NCI-H146 treated with DMSO at 0.1 percent for 48 hours (cell line): ENCODE results near the gene OMP.

Source experiments
- DNase-seq: peaks from one replicate; lab custom pipeline; 2025; ENCODE audit not compliant: unreplicated experiment; lab: John Stamatoyannopoulos, UW

Gene OMP

DNA sequence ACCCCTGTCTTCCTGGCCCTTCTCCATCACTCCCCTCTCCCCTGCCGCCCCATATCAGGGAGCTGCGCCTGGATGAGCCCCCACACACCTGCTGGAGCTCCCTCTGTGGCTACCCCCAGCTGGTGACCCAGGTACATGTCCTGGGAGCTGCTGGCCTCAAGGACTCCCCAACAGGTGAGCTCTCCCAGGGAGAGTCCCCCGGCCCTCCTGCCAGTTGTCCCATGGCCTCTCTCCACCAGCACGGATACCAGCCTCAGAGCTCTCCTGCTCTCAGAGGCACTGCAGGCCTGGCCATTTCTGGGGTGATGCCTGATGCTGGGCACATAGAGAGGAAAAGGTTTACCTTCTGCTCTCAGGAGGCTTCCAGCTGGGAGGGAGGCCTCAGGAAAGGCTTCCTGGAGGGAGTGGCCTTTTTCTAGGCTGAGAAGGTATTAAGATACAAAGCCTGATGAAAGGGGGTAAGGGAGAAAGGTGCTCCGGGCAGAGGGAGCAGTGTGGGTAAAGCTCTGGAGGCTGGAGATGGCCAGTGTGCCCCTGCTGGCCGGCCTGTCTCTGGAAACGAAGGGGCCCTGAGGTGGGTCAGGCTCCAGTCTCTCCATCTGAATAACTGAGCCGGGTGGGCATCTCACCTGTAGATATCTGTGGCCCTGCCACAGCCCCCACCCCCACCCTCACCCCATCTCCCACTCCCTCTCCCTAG, 19.4 kb downstream of the OMP start:
- no peak for DNase-seq

GRCh38 chr11:77122576-77123212, 20.1 kb downstream of the OMP start:
- DNase-seq, result no peak

GRCh38 chr11:77123591-77123990, 21.0 kb downstream of the OMP start:
- DNase-seq, result no peak

GRCh38 chr11:77124041-77124440, 21.4 kb downstream of the OMP start:
- no peak for DNase-seq

- DNase-seq, result no peak
These were observed 21.8 kb downstream of the OMP start for GRCh38 chr11:77124488-77124887.

- DNase-seq, result no peak
These were observed 22.6 kb downstream of the OMP start for GRCh38 chr11:77125191-77125590.

DNA sequence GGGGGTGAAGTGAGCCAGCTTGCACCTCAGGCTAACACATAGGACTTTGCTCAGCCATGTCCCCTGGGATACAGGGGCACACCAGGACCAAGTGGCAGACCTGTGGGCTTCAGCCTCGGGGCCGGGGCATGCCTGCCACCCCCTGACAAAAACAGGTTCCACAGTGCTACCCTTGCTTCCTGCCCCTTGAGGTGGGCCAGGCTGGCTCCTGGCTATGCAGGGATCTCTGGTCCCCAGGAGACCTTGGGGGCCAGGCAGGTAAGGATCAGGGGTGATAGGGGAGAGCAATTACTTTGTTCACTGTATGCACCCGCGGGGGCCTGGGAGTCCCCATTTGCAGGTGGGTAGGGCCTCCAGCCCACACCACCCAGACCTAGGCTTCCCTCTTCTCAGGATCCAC, 23.1 kb downstream of the OMP start:
- no peak for DNase-seq

DNA sequence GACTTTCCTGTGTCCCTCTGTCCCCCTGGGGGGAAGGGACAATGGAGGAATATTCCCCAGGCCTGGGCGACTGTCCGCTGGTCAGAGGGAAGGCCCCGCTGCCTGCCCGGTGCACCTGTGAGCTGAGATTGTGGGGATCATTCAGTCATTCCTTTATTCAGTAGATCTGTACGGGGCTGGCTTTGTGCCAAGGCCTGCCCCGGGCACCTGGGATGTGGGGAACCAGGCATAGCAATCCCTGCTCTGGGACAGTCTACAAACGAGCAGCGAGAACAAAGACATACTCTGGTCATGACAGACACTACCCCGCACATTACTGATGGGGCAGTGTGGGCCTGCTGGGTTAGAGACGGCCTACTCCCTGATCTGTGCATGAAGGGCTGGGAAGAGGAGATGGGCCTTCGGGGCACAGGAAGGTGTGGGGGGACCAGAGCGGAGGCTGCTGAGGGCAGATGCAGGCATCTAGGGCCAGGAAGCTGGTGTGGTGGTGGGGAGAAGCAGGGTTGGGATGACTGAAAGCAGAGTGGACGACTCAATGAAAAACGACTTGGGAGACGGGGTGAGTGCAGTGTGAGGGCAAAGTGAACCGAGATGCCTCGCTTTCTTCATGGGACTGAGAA, 23.6 kb downstream of the OMP start:
- DNase-seq, result no peak

- DNase-seq, result peak; percentile 53
These were observed 24.2 kb downstream of the OMP start for GRCh38 chr11:77126861-77127234.

GRCh38 chr11:77127235-77127911, 24.7 kb downstream of the OMP start:
- peak; percentile 53 for DNase-seq

- DNase-seq, result peak; percentile 86
These were observed 25.5 kb downstream of the OMP start, which contains the start of gene MYO7A for GRCh38 chr11:77127920-77128691. MYO7A (plus strand) TSS chr11:77128246; CDS start chr11:77130635, 2,389 bp downstream.

DNA sequence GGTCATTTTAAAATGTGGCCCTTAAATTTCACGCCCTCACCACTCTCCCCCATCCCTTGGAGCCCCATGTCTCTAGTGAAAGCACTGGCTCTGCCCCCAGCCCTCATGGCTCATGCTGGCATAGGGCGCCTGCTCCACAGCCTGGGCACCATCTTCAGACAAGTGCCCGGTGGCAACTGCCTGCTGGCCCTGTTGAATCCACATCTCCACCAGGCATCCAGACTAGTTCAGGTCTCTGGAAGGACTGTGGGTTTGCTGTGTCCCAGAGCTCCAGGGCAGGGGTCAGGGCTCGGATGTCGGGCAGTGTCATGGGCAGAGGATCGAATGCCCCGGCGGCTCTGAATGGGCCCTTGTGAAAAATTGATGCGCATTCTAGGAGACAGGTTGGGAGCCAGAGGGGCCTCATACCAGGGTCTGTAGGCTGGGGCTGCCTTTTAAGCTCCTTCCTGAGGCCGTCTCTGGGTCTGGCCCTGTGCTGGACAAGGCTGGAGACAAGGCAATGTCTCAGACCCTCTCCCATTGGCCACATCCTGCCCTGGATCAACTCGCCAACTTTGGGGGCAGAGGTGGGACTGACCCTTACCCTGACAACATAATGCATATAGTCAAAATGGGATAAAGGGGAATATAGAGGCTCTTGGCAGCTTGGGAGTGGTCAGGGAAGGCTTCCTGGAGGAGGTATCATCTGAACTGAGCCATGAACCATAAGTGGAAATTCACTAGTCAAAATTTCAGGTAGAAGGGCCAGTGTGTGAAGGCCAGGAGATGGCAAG, 26.6 kb downstream of the OMP start:
- no peak for DNase-seq

DNA sequence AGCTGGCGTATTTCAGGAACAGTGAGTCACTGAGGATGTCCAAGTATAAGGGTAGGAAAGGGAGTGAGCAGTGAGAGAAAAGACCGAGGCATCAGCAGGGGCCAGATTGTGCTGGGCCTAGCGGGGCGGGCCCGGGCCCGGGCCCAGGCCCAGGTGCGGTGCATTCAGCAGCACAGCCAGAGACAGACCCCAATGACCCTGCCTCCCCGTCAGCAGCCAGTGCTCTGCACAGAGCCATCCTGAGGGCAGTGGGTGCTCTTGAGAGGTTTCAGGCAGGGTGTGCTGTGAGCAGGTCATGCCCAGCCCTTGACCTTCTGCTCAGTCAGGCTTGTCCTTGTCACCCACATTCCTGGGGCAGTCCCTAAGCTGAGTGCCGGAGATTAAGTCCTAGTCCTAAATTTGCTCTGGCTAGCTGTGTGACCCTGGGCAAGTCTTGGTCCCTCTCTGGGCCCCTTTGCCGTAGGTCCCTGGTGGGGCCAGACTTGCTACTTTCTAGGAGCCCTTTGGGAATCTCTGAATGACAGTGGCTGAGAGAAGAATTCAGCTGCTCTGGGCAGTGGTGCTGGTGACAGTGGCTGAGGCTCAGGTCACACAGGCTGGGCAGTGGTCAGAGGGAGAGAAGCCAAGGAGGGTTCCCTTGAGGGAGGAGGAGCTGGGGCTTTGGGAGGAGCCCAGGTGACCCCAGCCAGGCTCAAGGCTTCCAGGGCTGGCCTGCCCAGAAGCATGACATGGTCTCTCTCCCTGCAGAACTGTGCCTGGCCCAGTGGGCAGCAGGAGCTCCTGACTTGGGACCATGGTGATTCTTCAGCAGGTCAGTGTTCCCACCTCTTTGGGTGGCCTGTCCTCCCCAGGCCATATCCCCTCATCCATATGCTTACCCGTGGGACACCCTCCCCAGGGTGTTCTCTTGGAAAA, 27.5 kb downstream of the OMP start:
- DNase-seq, result no peak

DNA sequence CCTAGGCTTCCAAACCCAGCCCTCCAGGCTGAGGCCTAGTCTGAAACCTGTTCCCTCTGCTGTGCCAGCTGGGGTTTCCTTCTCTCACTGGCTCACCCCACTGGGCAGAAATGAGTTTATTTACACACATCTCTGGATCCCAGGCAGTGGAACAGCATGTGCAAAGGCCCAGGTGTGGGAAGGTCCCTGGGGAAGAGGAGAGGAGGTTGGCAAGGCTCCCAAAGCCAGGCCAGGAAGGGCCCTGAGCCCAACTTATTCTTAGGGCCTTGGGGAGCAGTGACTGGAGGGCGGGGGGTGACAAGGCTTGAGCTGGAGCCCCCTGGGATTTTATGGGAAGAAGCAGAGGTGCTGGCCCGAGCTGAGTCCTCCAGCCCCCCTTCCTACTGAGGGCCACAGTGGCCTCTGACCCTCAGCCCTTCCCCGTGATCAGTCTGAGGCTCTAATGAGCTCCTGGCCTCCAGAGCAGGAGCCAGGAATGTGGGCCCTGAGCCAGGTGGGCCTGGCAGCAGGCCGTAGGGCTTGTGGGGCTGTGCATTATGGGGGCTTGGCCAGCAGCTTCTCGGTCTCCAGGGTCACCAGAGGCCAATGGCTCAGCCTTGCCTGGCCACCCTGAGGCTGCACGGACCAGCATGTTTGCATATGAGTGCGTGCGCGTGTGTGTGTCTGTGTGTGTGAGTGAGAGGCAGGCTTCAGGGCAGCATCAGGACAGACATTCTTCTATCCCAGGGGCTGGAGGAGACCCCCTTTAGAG, 28.3 kb downstream of the OMP start:
- DNase-seq, result no peak

- no peak for DNase-seq
These were observed 28.9 kb downstream of the OMP start for GRCh38 chr11:77131560-77131959.

- DNase-seq, result no peak
These were observed 32.4 kb downstream of the OMP start for GRCh38 chr11:77135069-77135468.

- DNase-seq, result no peak
These were observed 33.4 kb downstream of the OMP start for GRCh38 chr11:77136074-77136473.

DNA sequence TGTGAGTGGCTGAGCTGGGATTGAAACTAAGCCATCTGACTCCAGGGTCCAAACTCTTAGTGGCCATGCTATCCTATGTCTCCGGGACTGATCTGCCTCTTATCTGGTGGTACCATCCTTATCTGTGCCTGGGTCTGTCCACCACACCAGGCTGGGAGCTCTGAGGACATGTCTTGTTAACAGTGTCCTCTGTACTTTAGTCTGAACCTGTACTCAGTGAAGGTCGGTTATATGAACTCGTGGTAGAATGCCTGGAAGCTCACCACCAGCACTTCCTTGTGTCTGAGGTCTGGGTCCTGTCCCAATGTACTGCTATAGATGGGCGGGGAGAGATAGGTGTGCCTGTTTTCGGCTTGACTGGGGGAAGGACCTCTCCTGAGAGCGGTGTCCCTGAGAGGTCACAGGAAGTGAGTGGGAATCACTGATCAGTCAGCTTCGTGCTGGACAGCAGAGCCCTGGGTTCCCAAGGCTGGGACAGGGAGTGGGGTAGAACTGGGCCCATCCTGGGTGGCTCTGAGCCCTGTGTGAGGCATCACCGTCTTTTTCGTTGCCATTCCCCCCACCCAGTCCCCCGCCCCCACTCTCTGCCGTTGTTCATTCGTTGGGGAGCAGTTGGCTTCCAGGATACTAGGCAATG, 34.3 kb downstream of the OMP start:
- no peak for DNase-seq
